Measurements from ENCODE around the gene FRAT2. TPM values are rescaled to one million over a fixed set of nuclear protein-coding genes. Genes with fewer than 3 reads are reported as not detected.

FRAT2 gene
- total RNA-seq, 2 experiments from 2014 or later = 15.3 to 16.7 TPM

- peaks cover 25% of the 10 kb centered on the region for H3K27me3 Mint-ChIP-seq
- H3K4me1 Mint-ChIP-seq = peaks cover 2% of the 10 kb centered on the region
- POLR2A ChIA-PET = interaction anchor here (0.6 kb wide), 1 partner anchor 89 kb away, joined by 4 read pairs; no protein-coding TSS in a partner anchor
- no peak overlapping the region for H3K27ac Mint-ChIP-seq
- H3K4me3 Mint-ChIP-seq = no peak overlapping the region
- no peaks in the 10 kb centered on the region for H3K36me3 Mint-ChIP-seq
- ATAC-seq (ENCODE audit: low read depth) (no peak), DNase-seq (no peak)
- no peaks in the 10 kb centered on the region for H3K9me3 Mint-ChIP-seq
Observed at GRCh38 chr10:97341416-97341815, 6.9 kb upstream of the FRAT2 start.

- no peak overlapping the region for H3K27ac Mint-ChIP-seq
- H3K4me3 Mint-ChIP-seq = no peak overlapping the region
- no peaks in the 10 kb centered on the region for H3K9me3 Mint-ChIP-seq
- ATAC-seq (ENCODE audit: low read depth) (no peak), DNase-seq (no peak)
- peaks cover 6% of the 10 kb centered on the region for H3K36me3 Mint-ChIP-seq
- peaks cover 12% of the 10 kb centered on the region for H3K4me1 Mint-ChIP-seq
- peaks cover 35% of the 10 kb centered on the region for H3K27me3 Mint-ChIP-seq
- POLR2A ChIA-PET = no interaction called here
Observed at GRCh38 chr10:97338041-97338440, 3.5 kb upstream of the FRAT2 start.

DNA sequence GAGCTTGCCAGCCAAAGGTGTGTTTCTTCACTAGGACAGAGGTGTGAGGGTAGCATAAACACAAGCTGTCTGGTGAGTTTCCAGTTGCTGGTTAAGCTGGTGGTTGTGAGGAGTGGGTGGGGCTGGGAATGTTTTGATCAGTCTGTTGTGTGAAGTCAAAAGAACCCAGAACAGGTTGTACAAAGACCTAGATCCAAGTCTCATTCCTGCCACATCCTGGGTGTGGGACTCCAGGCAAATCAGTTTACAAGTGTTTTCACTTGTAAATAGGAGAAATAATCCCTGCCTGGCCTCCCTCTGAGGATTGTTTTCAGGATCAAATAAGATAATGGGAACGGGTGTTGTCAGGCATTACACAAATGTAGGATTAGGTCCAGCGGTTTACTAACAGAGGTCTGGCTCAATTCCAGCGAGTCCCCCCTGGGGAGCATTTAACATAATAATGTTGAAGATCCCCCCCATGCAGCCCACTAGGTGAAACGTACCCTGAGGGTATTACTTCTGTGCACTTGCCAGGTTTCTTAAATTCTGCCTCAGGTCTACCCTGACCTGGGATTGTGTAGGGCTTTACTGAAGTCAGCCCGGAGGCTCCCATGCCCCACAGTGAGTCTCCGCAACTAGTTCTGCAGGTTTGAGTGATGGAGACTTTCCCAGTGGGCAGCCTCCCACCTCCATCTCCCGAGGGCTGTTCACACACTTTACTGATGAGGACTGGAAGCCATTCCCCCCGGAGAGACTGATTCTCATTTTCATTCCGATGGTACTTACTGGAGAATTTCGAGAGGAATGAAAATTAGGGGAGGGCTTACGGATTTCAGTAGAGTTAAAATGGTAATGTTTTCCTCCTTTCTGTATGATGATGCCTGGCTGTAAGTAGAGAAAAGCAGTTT is 2.7 kb upstream of the FRAT2 start:
- POLR2A ChIA-PET = no interaction called here

GRCh38 chr10:97336446-97336845 is 1.9 kb upstream of the FRAT2 start:
- Mint-ChIP-seq H3K36me3 (peaks cover 13% of the 10 kb centered on the region), H3K9me3 (no peaks in the 10 kb centered on the region), H3K4me3 (no peak overlapping the region), H3K27me3 (peaks cover 30% of the 10 kb centered on the region), H3K4me1 (peaks cover 24% of the 10 kb centered on the region), H3K27ac (no peak overlapping the region)
- DNase-seq (no peak), ATAC-seq (ENCODE audit: low read depth) (no peak)
- POLR2A ChIA-PET = no interaction called here

More for the DNA sequence above, 2.7 kb upstream of the FRAT2 start:
- DNase-seq = no peak
- no peak for ATAC-seq (ENCODE audit: low read depth)
- Mint-ChIP-seq H3K9me3 (no peaks in the 10 kb centered on the region), H3K4me1 (peaks cover 19% of the 10 kb centered on the region), H3K27me3 (peaks cover 33% of the 10 kb centered on the region), H3K36me3 (peaks cover 12% of the 10 kb centered on the region), H3K27ac (no peak overlapping the region), H3K4me3 (no peak overlapping the region)

DNA sequence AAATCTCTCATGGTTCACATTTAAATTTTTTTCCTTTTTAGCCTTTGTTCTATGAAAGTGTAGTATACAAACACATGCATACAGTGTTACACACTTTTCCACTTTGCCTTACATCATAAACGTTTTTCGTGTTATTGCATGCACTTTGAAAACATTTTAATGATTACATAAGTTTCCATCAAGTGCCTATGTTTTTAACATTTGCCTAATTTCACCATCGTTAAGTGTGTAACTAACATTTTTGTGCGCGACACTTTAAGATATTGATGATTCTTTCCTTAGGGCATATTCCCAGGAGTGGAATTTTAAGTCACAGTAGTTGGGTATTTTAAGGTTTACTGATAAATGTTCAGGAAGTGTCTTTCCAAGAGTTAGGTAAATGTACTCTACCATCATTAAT is 1.5 kb upstream of the FRAT2 start:
- Mint-ChIP-seq H3K4me1 (peaks cover 28% of the 10 kb centered on the region), H3K9me3 (no peaks in the 10 kb centered on the region), H3K27me3 (peaks cover 28% of the 10 kb centered on the region), H3K4me3 (peak overlapping the region; percentile 39), H3K36me3 (peaks cover 16% of the 10 kb centered on the region), H3K27ac (no peak overlapping the region)
- DNase-seq = no peak
- no peak for ATAC-seq (ENCODE audit: low read depth)
- POLR2A ChIA-PET = no interaction called here

GRCh38 chr10:97335188-97335619 is 675 bp upstream of the FRAT2 start:
- POLR2A ChIA-PET = interaction anchor here (0.6 to 5.2 kb wide), 3 partner anchors 15 to 163 kb away, joined by 3 to 54 read pairs (median 3); partner anchors contain the start of gene FRAT1
- H3K4me1 Mint-ChIP-seq = peaks cover 28% of the 10 kb centered on the region
- peak overlapping the region; percentile 51 for H3K4me3 Mint-ChIP-seq
- H3K36me3 Mint-ChIP-seq = peaks cover 16% of the 10 kb centered on the region
- peak; percentile 4 for ATAC-seq (ENCODE audit: low read depth)
- H3K27me3 Mint-ChIP-seq = peaks cover 28% of the 10 kb centered on the region
- no peak for DNase-seq
- H3K27ac Mint-ChIP-seq = no peak overlapping the region
- H3K9me3 Mint-ChIP-seq = no peaks in the 10 kb centered on the region

DNA sequence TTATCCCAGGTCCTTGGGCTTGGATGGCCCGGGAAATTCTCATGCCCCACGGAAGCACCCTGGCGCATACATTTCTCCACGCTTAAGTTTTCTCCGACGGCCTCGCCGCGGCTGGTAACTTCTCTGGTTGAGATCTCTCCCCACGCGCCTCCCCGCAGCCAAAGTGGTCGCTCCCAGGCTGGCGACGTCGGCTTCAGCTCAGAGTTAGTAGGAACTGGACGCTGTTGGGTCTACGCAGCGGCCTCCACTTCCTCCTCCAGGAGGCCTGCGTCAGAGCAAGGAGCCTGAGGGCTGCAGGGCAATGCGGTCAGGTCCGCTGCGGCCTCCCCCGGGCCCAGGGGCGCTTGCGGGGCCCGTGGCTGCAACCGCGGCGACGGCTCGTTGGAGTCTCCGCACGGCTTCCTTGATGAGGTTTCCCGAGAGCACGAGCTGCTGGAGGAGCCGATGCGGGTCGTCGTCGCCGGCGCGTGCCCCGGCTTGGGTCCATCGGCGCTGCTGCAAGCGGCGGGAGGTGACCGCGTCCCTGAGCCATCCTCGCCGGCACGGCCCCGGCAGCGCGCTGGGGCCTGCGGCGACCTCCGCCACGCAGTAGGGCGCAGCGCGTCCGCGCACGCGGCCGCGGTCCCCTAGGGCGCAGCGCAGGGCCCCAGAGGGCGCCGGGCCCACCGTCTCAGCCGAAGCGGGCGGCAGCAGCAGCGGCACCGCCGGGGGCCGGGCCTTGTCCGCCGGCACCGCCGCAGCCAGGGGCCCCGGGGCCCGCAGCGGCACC is 744 bp downstream of the FRAT2 start:
- POLR2A ChIA-PET = interaction anchor here (1.0 to 5.2 kb wide), 5 partner anchors 13 to 353 kb away, joined by 3 to 54 read pairs (median 6); partner anchors contain the start of genes ARHGAP19, AVPI1, FRAT1 and RRP12
- Mint-ChIP-seq H3K27me3 (peaks cover 28% of the 10 kb centered on the region), H3K4me3 (peak overlapping the region; percentile 92), H3K27ac (peak overlapping the region; percentile 83), H3K4me1 (peaks cover 31% of the 10 kb centered on the region), H3K9me3 (no peaks in the 10 kb centered on the region), H3K36me3 (peaks cover 20% of the 10 kb centered on the region)
- ATAC-seq (ENCODE audit: low read depth) (peak; percentile 38), DNase-seq (no peak)

GRCh38 chr10:97333351-97333600 is 1.3 kb downstream of the FRAT2 start:
- Mint-ChIP-seq H3K27ac (peak overlapping the region; percentile 83), H3K36me3 (peaks cover 20% of the 10 kb centered on the region), H3K27me3 (peaks cover 28% of the 10 kb centered on the region), H3K9me3 (no peaks in the 10 kb centered on the region), H3K4me3 (peak overlapping the region; percentile 92), H3K4me1 (peaks cover 32% of the 10 kb centered on the region)
- POLR2A ChIA-PET = interaction anchor here (1.0 to 5.2 kb wide), 5 partner anchors 13 to 353 kb away, joined by 3 to 54 read pairs (median 6); partner anchors contain the start of genes ARHGAP19, AVPI1, FRAT1 and RRP12
- ATAC-seq (ENCODE audit: low read depth) (no peak), DNase-seq (no peak)

DNA sequence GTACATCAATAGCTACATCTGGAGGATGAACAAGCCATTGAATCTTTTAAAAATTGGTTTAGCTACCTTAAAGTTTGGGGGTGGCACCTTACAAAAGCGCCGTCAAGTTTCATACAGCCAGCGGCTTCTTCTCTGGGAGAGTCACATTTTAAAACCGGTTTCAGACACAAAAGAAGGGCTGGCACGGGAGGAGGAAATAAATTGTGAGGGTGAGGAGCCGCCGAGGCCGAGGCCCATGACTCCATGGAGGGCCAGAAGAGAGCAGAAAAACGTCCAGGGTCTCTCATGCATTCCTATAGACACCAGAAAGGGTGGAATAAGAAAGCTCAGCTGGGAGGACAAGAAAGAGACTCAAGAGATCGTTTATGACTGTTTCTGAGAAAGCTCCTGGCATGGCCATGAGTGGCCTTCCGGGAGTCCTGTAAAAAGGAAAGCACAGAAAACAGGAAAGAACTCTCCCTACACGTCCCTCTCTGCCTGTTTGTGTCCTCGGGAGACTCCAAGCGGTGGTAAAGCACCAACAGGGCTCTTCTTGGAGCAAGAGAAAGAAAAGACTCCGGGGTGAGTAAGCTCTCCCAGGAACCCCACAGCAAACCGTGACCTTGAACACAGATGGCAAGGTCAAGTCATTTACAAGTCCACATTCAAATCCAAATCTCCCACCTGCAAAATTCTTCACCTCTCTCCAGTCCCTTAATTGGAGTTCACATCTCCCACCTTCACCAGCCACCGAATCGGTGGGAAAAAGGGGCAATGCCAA is 1.8 kb downstream of the FRAT2 start:
- no peak for DNase-seq
- ATAC-seq (ENCODE audit: low read depth) = no peak
- H3K4me3 Mint-ChIP-seq = peak overlapping the region; percentile 92
- POLR2A ChIA-PET = interaction anchor here (1.0 to 5.2 kb wide), 4 partner anchors 12 to 354 kb away, joined by 3 to 54 read pairs (median 6); partner anchors contain the start of genes ARHGAP19, AVPI1, FRAT1 and RRP12
- peaks cover 24% of the 10 kb centered on the region for H3K27me3 Mint-ChIP-seq
- H3K4me1 Mint-ChIP-seq = peaks cover 34% of the 10 kb centered on the region
- H3K36me3 Mint-ChIP-seq = peaks cover 23% of the 10 kb centered on the region
- H3K9me3 Mint-ChIP-seq = no peaks in the 10 kb centered on the region
- H3K27ac Mint-ChIP-seq = peak overlapping the region; percentile 83

DNA sequence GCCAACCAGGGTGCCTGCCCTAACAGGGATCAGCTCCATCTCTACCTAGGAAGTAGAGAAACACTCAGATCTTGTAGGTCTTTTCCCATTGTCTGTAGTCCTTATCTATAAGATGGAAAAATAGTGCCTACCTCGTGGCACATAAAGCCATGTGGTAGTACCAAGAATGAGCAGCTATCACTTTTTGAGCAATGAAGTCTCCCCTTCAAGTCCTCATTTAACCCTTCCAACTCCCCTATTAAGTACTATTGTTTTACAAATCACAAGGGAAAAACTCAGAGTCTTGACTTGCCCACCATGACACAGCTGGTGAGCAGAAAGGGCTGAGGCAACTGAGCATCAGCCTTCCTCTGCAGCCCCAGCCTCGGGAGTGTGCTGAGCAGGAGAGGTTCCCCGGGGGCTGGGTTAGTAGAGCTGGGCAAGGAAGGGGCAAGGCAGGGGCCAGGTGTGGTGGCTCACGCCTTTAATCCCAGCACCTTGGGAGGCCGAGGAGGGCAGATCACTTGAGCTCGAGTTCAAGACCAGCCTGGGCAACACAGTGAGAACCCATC is 3.3 kb downstream of the FRAT2 start:
- no peak overlapping the region for H3K27ac Mint-ChIP-seq
- DNase-seq = no peak
- POLR2A ChIA-PET = interaction anchor here (1.0 to 5.2 kb wide), 2 partner anchors 11 to 53 kb away, joined by 3 to 54 read pairs; partner anchors contain the start of gene FRAT1

DNA sequence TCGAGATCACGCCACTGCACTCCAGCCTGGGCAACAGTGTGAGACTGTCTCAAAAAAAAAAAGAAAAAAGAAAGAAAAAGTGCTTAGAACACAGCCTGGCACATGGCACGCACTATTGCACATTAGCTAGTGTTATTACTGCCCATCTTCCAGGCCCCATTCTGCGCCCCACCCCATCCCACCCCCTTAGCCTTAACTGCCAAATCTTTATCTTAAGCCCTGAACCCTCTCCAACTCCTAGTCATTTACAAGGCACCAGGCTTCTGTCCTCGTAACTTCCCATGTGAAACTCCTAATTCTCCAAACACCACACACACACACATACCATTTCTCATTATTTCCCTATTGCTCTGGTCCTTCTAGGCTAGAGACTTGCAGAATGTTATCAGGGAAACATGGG is 4.8 kb downstream of the FRAT2 start:
- Mint-ChIP-seq H3K27ac (no peak overlapping the region), H3K4me1 (peaks cover 35% of the 10 kb centered on the region), H3K27me3 (no peaks in the 10 kb centered on the region), H3K9me3 (no peaks in the 10 kb centered on the region), H3K4me3 (no peak overlapping the region), H3K36me3 (peaks cover 23% of the 10 kb centered on the region)
- DNase-seq = no peak
- POLR2A ChIA-PET = interaction anchor here (2.5 to 5.2 kb wide), 2 partner anchors 9 to 10 kb away, joined by 10 to 54 read pairs; partner anchors contain the start of gene FRAT1
- ATAC-seq (ENCODE audit: low read depth) = no peak

More for the DNA sequence above, 3.3 kb downstream of the FRAT2 start:
- ATAC-seq (ENCODE audit: low read depth) = no peak
- no peaks in the 10 kb centered on the region for H3K9me3 Mint-ChIP-seq
- peaks cover 39% of the 10 kb centered on the region for H3K4me1 Mint-ChIP-seq
- H3K27me3 Mint-ChIP-seq = peaks cover 9% of the 10 kb centered on the region
- peaks cover 23% of the 10 kb centered on the region for H3K36me3 Mint-ChIP-seq
- H3K4me3 Mint-ChIP-seq = no peak overlapping the region

DNA sequence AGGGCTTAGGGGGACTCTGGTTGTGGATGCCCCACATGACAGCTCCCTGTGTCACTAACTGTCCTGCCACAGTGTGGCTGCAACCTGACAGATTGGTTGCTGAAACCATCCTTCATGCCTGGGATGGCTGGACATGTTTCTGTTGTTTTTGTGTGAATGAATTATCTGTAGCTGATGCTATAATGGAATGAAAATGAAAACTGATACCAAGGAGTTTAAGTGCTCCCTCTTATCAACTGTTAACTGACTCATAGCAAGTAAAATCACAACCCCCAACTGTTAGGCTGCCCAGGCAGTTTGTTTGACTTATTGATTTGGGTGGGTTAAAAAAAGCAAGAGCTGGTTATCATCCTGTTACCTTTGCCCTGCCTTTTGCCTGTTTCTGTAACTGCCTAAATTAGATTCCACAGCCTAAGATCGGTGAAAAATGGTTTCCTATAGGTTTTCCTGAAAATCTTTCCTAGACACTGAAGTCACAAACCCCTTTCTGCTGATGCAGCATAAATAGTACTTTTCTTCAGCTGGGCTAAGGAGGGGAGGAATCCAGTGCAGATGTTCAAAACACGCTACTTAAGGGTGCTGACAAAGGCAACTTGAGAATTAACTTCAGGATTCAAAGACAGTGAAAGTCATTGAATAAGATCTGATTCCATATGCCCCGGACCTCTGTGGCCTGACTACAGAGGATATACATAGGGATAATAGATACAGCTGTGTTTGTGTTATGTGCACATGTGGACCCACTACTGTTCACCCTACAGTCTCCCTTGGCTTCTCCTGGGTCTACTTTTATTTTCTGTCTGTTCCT is 5.7 kb downstream of the FRAT2 start:
- no peaks in the 10 kb centered on the region for H3K27me3 Mint-ChIP-seq
- no peak overlapping the region for H3K27ac Mint-ChIP-seq
- H3K9me3 Mint-ChIP-seq = no peaks in the 10 kb centered on the region
- H3K4me1 Mint-ChIP-seq = peaks cover 35% of the 10 kb centered on the region
- ATAC-seq (ENCODE audit: low read depth) = no peak
- no peak for DNase-seq
- POLR2A ChIA-PET = interaction anchor here (0.5 to 2.5 kb wide), 2 partner anchors 9 to 86 kb away, joined by 3 to 10 read pairs; partner anchors contain the start of gene FRAT1
- H3K36me3 Mint-ChIP-seq = peaks cover 23% of the 10 kb centered on the region
- H3K4me3 Mint-ChIP-seq = no peak overlapping the region
